Measurements from ENCODE around the gene LIN7C. TPM values are rescaled to one million over a fixed set of nuclear protein-coding genes. Genes with fewer than 3 reads are reported as not detected.
"Not testable (repeated sequence)": the region's sequence is repeated elsewhere in the genome, so short reads cannot be mapped to it uniquely, and the experiment has no call there.

The LIN7C gene
- total RNA-seq, 3 donors from 2014 or later (not counting 1 experiment from before 2014, with no cell fraction given): 16.4 to 25.3 (median 22.5) TPM

GRCh38 chr11:27520226-27520625 is 13.7 kb upstream of the LIN7C start:
- no peak for TF ChIP-seq CTCF (IDR thresholded peaks at IDR 0.05)
- no peaks in the 10 kb centered on the region for H3K36me3 ChIP-seq (ENCODE audit: control insufficient read depth, insufficient read depth, low read length)
- no peak for DNase-seq
- Mint-ChIP-seq H3K27me3 (ENCODE audit: low read depth in 2 of 2) (peaks cover 18 to 27% of the 10 kb centered on the region in 2 donors), H3K4me1 (no peaks in the 10 kb centered on the region), H3K36me3 (no peaks in the 10 kb centered on the region), H3K4me3 (no peak overlapping the region), H3K27ac (no peak overlapping the region), H3K9me3 (no peaks in the 10 kb centered on the region)
- WGBS (ENCODE audit: insufficient coverage): 100% methylated on average over 1 of the region's 3 CpGs
- no peak overlapping the region for H3K27ac ChIP-seq (ENCODE audit: low read length)
- no peaks in the 10 kb centered on the region for H3K9me3 ChIP-seq (ENCODE audit: control insufficient read depth, insufficient read depth, low read length)
- H3K4me3 ChIP-seq (ENCODE audit: low read length): no peak overlapping the region
- no peak for ATAC-seq
- H3K4me1 ChIP-seq (ENCODE audit: control insufficient read depth, insufficient read depth, low read length): no peaks in the 10 kb centered on the region
- intact Hi-C loops (cut with micrococcal nuclease): no loop called here
- no peaks in the 10 kb centered on the region for H3K27me3 ChIP-seq (ENCODE audit: control insufficient read depth, insufficient read depth, low read length)

- H3K4me1 ChIP-seq (ENCODE audit: control insufficient read depth, insufficient read depth, low read length): no peaks in the 10 kb centered on the region
- no peak overlapping the region for H3K27ac Mint-ChIP-seq
- no peaks in the 10 kb centered on the region for H3K9me3 ChIP-seq (ENCODE audit: control insufficient read depth, insufficient read depth, low read length)
- TF ChIP-seq CTCF (IDR thresholded peaks at IDR 0.05): no peak
- no peak overlapping the region for H3K4me3 ChIP-seq (ENCODE audit: low read length)
- WGBS (ENCODE audit: insufficient coverage): 81% methylated on average over 1 of the region's 2 CpGs
- intact Hi-C loops (cut with micrococcal nuclease): no loop called here
- no peak overlapping the region for H3K4me3 Mint-ChIP-seq
- H3K36me3 Mint-ChIP-seq: no peaks in the 10 kb centered on the region
- H3K4me1 Mint-ChIP-seq: no peaks in the 10 kb centered on the region
- H3K27ac ChIP-seq (ENCODE audit: low read length): no peak overlapping the region
- no peaks in the 10 kb centered on the region for H3K9me3 Mint-ChIP-seq
- H3K36me3 ChIP-seq (ENCODE audit: control insufficient read depth, insufficient read depth, low read length): no peaks in the 10 kb centered on the region
- ATAC-seq (no peak), DNase-seq (no peak)
- no peaks in the 10 kb centered on the region for H3K27me3 ChIP-seq (ENCODE audit: control insufficient read depth, insufficient read depth, low read length)
- H3K27me3 Mint-ChIP-seq (ENCODE audit: low read depth in 2 of 2): peaks cover 11 to 31% of the 10 kb centered on the region in 2 donors
These were observed 11.9 kb upstream of the LIN7C start for GRCh38 chr11:27518518-27518917.

- ATAC-seq; DNase-seq; H3K27ac ChIP-seq (ENCODE audit: low read length); H3K27ac Mint-ChIP-seq; H3K9me3 Mint-ChIP-seq; H3K4me1 Mint-ChIP-seq; intact Hi-C loops (cut with micrococcal nuclease); H3K4me3 ChIP-seq (ENCODE audit: low read length); H3K27me3 ChIP-seq (ENCODE audit: control insufficient read depth, insufficient read depth, low read length); H3K9me3 ChIP-seq (ENCODE audit: control insufficient read depth, insufficient read depth, low read length); H3K36me3 ChIP-seq (ENCODE audit: control insufficient read depth, insufficient read depth, low read length); H3K4me1 ChIP-seq (ENCODE audit: control insufficient read depth, insufficient read depth, low read length); H3K4me3 Mint-ChIP-seq; H3K36me3 Mint-ChIP-seq: not testable (repeated sequence)
- H3K27me3 Mint-ChIP-seq (ENCODE audit: low read depth in 2 of 2): peaks cover 11 to 31% of the 10 kb centered on the region in 2 donors
- WGBS (ENCODE audit: insufficient coverage): 82% methylated on average over 1 of the region's 1 CpG
These were observed 10.9 kb upstream of the LIN7C start for GRCh38 chr11:27517490-27517889.

- H3K27me3 Mint-ChIP-seq (ENCODE audit: low read depth in 2 of 2): peaks cover 11 to 31% of the 10 kb centered on the region in 2 donors
- DNase-seq (no peak), ATAC-seq (no peak)
- no peaks in the 10 kb centered on the region for H3K4me1 Mint-ChIP-seq
- no peak overlapping the region for H3K27ac Mint-ChIP-seq
- H3K4me3 Mint-ChIP-seq: no peak overlapping the region
- 98% methylated on average over 4 of the region's 4 CpGs for WGBS (ENCODE audit: insufficient coverage)
- no peak for TF ChIP-seq CTCF (IDR thresholded peaks at IDR 0.05)
- no peaks in the 10 kb centered on the region for H3K9me3 ChIP-seq (ENCODE audit: control insufficient read depth, insufficient read depth, low read length)
- no peaks in the 10 kb centered on the region for H3K9me3 Mint-ChIP-seq
- no peaks in the 10 kb centered on the region for H3K4me1 ChIP-seq (ENCODE audit: control insufficient read depth, insufficient read depth, low read length)
- H3K27ac ChIP-seq (ENCODE audit: low read length): no peak overlapping the region
- intact Hi-C loops (cut with micrococcal nuclease): no loop called here
- no peaks in the 10 kb centered on the region for H3K27me3 ChIP-seq (ENCODE audit: control insufficient read depth, insufficient read depth, low read length)
- no peaks in the 10 kb centered on the region for H3K36me3 Mint-ChIP-seq
- H3K36me3 ChIP-seq (ENCODE audit: control insufficient read depth, insufficient read depth, low read length): no peaks in the 10 kb centered on the region
- H3K4me3 ChIP-seq (ENCODE audit: low read length): no peak overlapping the region
These were observed 8.0 kb upstream of the LIN7C start for GRCh38 chr11:27514558-27514957.
